GM12878 (cell line): Measurements from ENCODE around the gene KLHL2. TPM values are rescaled to one million over a fixed set of nuclear protein-coding genes. Genes with fewer than 3 reads are reported as not detected.

Experiments
- BCL3 ChIP-seq: IDR thresholded peaks from 2 replicates; pipeline ENCODE4 v1.6.1; 2011; ENCODE audit warnings: borderline replicate concordance, low read depth, mild to moderate bottlenecking, moderate library complexity, low read length; ENCODE audit not compliant: insufficient read depth, poor library complexity, severe bottlenecking
- BRCA1 ChIP-seq: IDR thresholded peaks from 2 replicates; pipeline ENCODE4 v1.6.1; 2011; ENCODE audit warnings: low read depth, low read length, improper control_type of control experiment
- CBX5 ChIP-seq: sonication (generic); IDR thresholded peaks from 2 replicates; pipeline ENCODE4 v1.6.1; 2016; ENCODE audit warnings: low read depth, moderate library complexity, mild to moderate bottlenecking, inconsistent platforms
- CREB1 ChIP-seq: IDR thresholded peaks from 2 replicates; pipeline ENCODE4 v1.6.1; 2012; ENCODE audit warnings: low read depth, mild to moderate bottlenecking, inconsistent platforms
- CREM ChIP-seq: IDR thresholded peaks from 2 replicates; pipeline ENCODE4 v1.6.1; 2014; ENCODE audit warnings: antibody characterized with exemption, low read depth
- E2F4 ChIP-seq: IDR thresholded peaks from 2 replicates; pipeline ENCODE4 v1.6.1; 2012; ENCODE audit warnings: low read depth, low read length, improper control_type of control experiment
- E4F1 ChIP-seq: fragments of 450-650 bp; IDR thresholded peaks from 2 replicates; pipeline ENCODE4 v1.6.1; 2018; ENCODE audit warnings: borderline replicate concordance, mild to moderate bottlenecking; ENCODE audit not compliant: partially characterized antibody
- FOXK2 ChIP-seq: fragments of 450-650 bp; IDR thresholded peaks from 2 replicates; pipeline ENCODE4 v1.6.1; 2017; ENCODE audit warnings: mild to moderate bottlenecking, moderate library complexity
- HSF1 ChIP-seq: fragments of 150-350 bp; IDR thresholded peaks from 2 replicates; pipeline ENCODE4 v1.6.1; 2014; ENCODE audit warnings: mild to moderate bottlenecking, low read depth, low read length
- IRF4 ChIP-seq: IDR thresholded peaks from 2 replicates; pipeline ENCODE4 v1.6.1; 2011; ENCODE audit warnings: low read depth, low read length
- JUND ChIP-seq: IDR thresholded peaks from 2 replicates; pipeline ENCODE4 v1.6.1; 2012; ENCODE audit warnings: low read depth, mild to moderate bottlenecking, low read length, improper control_type of control experiment, moderate library complexity
- LARP7 ChIP-seq: fragments of 450-650 bp; IDR thresholded peaks from 2 replicates; pipeline ENCODE4 v1.6.1; 2017; ENCODE audit warnings: mild to moderate bottlenecking
- MAX ChIP-seq: IDR thresholded peaks from 2 replicates; pipeline ENCODE4 v1.6.1; 2012; ENCODE audit warnings: low read depth, low read length, improper control_type of control experiment
- NR2C1 ChIP-seq: fragments of 450-650 bp; IDR thresholded peaks from 2 replicates; pipeline ENCODE4 v1.6.1; 2017; ENCODE audit warnings: antibody characterized with exemption, mild to moderate bottlenecking, moderate library complexity
- RAD21 ChIP-seq: IDR thresholded peaks from 2 replicates; pipeline ENCODE4 v1.6.1; 2011; ENCODE audit warnings: mild to moderate bottlenecking, low read depth, low read length, moderate library complexity; ENCODE audit not compliant: insufficient read depth
- SMC3 ChIP-seq: IDR thresholded peaks from 2 replicates; pipeline ENCODE4 v1.6.1; 2011; ENCODE audit warnings: low read length, improper control_type of control experiment, borderline replicate concordance
- ZBTB11 ChIP-seq: fragments of 450-650 bp; formaldehyde crosslinking; IDR thresholded peaks from 2 replicates; pipeline ENCODE4 v1.5.0; 2022; ENCODE audit warnings: mild to moderate bottlenecking, missing genetic modification characterization
- polyA plus RNA-seq, 11 experiments: library from polyadenylated mRNA; depleted of rRNA in 4 of 11; unstranded in 6 of 11; stranded (reverse) in 5 of 11; fragments of >200 nt; fragmentation: Nextera tagmentation in 4 of 11; fragmentation: Illumina TruSeq in 1 of 11; extraction: Ambion mirVana in 4 of 11; extraction: Trizol in 1 of 11; gene quantifications; 1 replicate in 1 of 11; 2 replicates in 10 of 11; pipeline versions ENCODE4 v1.2.1 to v1.2.3, GENCODE V29; 2011 to 2016; ENCODE audit warnings: inconsistent platforms in 2 of 11, missing spikeins in 2 of 11, low read depth in 1 of 11
- total RNA-seq, 4 experiments: library from RNA; depleted of rRNA in 3 of 4; stranded (reverse); fragments of >200 nt in 3 of 4; fragmentation: Illumina TruSeq in 1 of 4; extraction: Trizol in 1 of 4; gene quantifications; 2 replicates each; pipeline versions ENCODE4 v1.2.1 to v1.2.3, GENCODE V29; 2013 to 2021

Gene KLHL2
- total and polyA plus RNA-seq, 10 of the 15 experiments (the other 5 are each of a cell fraction or from before 2014, with no cell fraction given): 4.8 to 22.8 (median 12.9) TPM

GRCh38 chr4:165294907-165295306 is 87.5 kb downstream of the KLHL2 start (continued):
- TF ChIP-seq CBX5 (0 out of 2 replicates have a peak, but pooled peaks have one; percentile 60), SMC3 (no peak), CREB1 (no peak), FOXK2 (no peak), IRF4 (no peak), BCL3 (no peak), CREM (no peak), HSF1 (no peak), ZBTB11 (no peak), E2F4 (no peak), NR2C1 (no peak), LARP7 (no peak), BRCA1 (no peak), MAX (no peak), RAD21 (no peak), E4F1 (no peak), JUND (no peak)
